ENCODE data around the gene CRB2.

The CRB2 gene

DNA sequence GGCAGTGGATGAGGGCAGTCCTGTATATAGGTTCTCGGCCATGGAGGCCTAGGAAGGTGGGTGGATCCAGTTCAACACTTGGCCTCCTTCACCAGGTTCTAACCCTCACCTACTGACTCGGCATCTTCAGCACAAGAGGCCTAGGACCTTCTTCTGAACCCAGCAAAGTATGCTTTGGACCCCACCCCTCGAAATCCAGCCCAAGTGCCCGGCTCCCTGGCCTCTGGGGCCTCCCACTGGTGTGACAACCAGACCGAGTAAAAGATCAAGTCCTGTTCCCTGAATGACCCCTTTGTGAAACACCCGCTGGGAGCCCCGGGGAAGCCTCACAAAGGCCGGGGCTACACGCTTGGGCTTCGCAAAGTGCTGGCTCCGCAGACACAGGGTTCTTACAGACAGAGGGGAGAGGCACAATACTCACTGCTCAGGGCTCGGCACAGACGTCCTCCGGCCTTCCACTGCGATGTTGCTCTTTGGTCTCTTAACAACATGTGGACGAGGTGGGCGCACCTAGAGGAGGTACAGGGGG lies 47.0 kb downstream of the CRB2 start:
- no peak for DNase-seq (ENCODE audit: low read depth)

DNA sequence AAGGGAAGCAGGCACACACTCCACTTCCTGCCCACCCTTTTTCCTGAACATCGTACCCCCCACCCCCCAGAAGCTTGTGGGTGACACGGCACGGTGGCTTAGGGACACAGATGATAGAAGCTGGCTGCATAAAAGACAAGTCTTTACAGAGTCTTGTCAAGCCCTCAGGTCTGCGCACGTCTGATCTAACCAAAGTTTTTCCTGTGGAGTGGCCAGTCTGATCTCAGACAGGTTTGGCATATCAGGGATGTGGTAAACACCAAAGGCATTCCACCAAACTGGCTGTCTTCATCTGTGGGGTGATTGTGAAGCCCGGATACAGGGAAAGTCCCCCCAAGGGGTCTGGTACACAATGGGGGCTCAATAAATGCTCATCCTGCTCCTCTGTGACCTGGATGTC lies 50.0 kb downstream of the CRB2 start:
- DNase-seq (ENCODE audit: low read depth) = no peak

- DNase-seq (ENCODE audit: low read depth) = no peak
These were observed 50.8 kb downstream of the CRB2 start for GRCh38 chr9:123406691-123407216.

DNA sequence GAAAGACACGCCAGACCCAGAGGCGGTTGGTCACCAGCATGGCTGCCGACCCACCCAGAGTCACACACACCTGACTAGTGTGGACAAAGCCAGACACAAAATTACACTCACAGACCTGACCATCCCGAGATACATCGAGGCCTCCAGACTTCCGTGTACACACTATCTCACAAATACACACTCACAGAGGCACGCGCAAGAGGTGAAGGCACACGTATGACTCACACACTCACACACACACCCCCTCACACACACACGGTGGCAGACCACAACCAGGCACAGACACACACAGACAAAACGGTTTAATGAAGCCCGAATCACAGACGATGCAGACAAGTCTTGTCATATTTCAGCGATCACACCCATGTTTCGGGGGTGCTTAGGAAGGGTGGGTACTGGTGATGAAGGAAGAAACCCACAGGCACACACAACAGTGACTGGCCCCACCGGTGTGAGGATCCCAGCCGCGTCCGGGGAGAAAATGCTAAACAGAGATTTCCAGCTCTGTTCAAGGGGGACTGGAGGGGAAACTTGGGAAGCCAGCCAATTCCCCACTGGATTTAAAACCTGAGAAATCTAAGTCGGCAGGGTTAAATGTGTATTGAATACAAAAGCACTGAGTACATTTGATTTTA lies 51.3 kb downstream of the CRB2 start:
- DNase-seq (ENCODE audit: low read depth) = no peak

DNA sequence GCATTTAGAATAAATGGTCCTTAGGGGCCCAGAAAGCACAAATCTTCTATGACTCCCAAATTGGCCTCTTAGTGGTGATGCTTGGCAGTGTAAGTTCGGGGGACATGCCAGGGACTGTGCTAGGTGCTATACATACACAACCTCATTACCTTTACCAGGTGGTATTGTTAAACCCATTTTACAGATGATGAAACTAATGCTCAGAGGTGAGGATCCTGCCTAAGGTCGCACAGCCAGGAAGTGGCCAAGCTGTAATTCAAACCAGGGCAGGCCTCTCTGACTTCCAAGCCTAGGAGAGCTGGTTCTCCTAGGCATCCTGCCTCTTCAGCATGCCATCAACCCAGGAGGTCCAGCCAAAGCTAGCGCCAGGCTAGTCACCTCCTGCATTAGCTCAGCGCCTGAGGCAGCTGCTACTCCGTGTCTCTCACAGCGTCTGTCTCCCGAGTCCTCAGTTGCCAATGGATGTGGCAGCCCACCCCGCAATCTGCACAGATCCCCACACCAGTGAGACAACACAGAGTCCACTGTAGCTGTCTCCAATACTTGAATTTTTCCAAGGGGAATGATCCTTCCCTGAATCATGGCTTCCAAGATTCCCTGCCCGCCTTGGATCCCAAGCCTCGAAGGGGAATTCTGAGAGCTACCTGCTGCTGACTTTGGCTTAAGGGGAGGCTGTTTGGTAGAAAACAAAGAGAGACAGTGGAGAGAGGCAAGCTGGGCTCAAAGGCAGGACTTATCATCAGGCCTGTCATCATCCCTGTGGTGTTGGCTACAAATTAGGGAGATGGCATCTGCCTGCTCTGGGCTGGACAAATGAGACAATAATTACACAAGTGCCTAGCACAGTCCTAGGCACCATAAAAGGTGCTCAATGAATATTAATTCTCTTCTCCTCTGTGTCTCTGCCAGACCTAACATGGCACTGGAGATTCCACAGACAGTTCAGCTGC lies 52.6 kb downstream of the CRB2 start:
- DNase-seq (ENCODE audit: low read depth) = no peak

GRCh38 chr9:123410281-123410910 lies 54.4 kb downstream of the CRB2 start:
- no peak for DNase-seq (ENCODE audit: low read depth)

DNA sequence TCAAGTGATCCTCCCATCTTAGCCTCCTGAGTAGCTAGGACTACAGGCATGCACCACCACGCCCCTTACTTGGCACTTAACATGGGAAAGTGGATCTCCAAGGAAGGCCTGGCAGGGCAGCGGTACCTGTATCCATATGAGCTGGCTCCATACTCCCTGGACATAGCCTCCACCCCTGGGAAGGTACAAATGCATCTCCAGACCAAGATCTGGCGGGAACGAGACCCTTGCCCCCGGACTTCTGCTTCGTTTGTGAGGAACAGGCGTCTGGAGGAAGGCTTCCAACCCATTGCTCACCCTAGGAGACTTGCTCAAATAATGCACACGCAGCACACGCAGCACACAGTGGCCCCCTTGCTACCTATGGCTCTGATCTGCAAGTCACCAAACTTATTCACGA lies 55.2 kb downstream of the CRB2 start:
- DNase-seq (ENCODE audit: low read depth) = no peak

DNA sequence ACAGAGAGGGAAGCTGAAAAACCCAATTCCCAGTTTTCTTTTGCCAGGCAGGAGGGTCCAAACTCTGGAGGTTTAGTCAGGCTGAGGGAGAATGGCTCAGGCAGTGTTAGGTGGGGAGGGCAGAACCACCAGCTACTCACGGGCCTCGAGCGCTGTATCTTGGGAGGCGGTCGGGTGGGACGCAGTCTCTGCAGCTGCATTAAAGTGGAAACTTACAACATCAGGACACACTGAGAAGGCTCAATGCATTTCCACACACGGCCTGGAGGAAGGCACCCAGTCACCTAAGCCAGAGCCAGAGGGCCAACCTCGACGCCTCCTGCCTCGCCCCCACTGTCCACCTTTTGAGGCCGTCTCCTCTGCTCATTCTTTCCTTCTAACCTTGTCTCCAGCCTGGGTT lies 55.6 kb downstream of the CRB2 start:
- no peak for DNase-seq (ENCODE audit: low read depth)

DNA sequence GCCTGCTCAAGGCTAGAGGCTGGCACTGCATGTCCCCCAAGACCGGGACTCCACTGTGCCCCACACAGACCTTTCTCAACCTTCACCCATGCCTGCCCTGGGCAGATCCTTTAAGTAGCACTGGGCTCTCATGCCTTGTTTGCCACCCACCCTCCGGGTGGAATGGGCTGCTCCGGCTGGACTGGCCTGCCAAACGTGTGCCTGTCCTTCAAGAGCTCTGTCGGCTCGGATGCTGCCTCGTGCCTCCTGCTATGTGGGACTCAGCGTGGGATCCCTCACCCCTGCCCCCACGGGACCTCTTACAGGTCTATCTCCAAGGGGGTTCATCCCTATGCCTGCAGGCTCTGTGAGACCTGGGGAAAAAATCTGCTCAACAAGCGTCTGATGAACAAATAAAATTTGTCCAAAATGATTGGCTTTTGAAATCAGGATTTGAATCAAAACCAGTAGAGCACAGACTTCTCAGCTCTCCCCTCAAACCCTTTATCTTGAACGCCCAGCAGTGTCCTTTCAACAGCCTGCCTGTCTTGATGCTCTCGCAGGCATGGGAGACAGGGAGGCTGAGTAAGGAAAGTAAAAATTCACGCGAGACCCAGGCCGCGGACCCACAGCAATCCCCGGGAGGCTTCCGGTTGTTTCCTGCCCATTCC lies 56.3 kb downstream of the CRB2 start:
- DNase-seq (ENCODE audit: low read depth) = no peak

DNA sequence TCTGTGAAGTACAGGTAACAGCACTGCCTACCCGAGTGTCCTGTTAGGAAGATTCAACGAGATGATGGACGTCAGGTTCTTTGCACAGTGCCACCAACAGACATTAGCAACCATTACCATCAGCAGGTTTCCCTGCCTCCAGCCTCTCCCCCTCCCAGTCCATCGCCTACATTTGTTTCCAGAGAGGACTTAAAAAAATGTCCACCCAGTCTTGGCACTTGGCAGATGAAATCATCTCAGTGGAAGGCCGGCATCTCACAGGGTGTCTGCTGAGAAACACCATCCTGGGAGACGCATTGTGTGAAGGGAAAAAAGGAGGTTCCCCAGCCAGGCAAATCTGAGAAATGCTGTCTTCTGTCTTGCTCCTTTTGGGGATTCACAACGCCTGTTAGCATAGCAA lies 58.2 kb downstream of the CRB2 start:
- no peak for DNase-seq (ENCODE audit: low read depth)

DNA sequence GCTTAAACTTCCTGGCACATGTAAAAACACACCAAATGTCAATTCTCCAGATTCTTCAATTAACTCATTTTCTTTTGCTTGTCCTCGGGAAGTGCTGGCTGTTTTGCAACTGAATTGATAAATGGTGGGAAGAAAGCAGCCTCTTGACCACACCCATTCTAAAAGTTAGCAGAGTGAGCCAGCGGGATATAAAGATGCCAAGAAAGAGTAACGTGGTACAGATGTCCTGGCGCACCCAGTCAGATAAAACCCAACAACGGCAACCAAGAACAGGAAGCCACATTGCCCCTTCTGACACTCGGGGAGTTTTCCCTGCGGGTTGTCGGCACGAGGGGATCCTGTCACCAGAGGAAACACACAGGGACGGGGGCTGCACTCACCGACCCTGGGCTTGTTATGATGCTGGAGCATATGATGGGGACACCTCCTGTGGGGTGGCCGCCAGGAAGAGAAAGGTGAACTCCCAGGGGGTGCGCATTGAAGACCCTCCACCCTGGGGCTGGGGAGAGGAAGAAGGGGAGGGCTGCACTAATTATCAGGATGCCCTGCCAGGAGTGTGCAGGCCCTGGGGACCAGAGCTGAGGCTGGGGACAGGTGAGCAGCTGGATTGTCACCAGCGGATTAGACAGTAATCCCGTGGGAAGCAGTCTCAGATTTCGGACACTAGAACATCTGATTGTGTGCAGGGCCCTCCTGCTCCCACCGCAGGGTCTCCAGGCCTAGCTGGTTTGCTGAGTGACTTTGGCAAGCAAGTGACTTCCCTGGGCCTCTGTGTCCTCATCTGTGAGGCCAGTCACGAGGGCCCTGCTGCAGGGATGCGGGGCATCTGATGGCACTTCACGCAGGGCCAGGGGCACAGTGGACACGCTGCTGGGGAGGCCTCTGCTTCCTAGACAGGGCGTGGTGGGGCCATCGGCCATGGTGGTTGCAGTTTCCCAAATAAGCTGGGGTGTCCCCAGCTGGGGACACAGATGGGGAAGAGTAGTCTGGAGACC lies 59.2 kb downstream of the CRB2 start:
- no peak for DNase-seq (ENCODE audit: low read depth)

DNA sequence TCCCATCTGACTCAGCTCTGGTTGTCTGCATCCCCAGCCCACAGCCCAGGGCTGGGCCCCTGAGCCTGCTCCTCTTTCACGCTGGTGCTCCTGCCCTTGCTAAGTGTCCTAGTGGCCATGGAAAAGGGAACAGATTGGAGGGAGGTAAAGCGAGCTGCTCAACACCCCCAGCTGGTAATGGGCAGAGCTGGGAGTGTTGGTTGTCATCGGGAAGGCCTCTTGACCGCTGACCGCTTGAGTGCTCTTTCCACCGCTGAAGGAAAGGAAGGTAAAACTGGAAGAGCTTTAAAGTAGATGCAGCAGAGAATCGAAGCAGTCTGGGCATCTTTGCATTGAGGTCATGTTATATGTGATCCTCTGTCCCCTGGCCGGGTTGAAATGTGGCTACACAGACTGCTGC lies 60.2 kb downstream of the CRB2 start:
- no peak for DNase-seq (ENCODE audit: low read depth)

DNA sequence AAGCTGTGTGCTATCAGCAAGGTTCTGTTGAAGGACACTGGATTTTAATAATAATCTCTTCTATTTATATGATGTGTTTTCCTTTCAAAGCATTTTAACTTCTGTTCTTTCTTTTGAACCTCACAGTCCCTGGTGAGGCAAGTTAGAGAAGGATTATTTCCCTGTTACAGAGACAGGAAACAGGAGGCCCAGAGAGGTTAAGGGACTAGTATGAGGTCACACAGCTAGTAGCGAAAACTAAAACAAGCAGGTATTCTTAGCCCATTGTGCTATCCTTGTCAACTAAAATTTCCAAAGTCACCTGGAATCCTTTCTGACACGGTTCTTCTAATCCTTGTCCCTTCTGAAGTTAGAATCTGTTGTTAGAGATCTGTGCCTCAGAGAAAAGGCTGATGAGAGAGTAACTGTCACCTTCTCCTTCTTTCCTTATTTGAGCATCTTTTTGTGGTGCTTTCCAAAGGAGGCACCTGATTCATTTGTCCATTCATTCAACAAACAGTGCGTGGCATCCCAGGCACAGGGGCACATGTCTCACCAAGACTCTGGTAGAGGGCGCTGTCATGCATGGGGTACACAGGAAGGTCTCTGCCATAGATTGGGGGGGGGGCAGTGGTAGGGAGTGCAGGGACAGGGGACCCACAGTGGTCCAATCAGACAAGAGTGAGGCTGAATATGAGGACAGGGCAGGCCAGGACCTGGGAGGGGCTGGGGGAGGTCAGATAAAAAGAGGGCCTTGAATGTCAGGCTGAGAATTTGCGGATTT lies 61.5 kb downstream of the CRB2 start:
- no peak for DNase-seq (ENCODE audit: low read depth)

GRCh38 chr9:123418052-123418430 lies 62.0 kb downstream of the CRB2 start:
- DNase-seq (ENCODE audit: low read depth) = no peak

- DNase-seq (ENCODE audit: low read depth) = no peak
These were observed 62.5 kb downstream of the CRB2 start for GRCh38 chr9:123418506-123418905.

- DNase-seq (ENCODE audit: low read depth) = no peak
These were observed 63.1 kb downstream of the CRB2 start for GRCh38 chr9:123419091-123419490.

DNA sequence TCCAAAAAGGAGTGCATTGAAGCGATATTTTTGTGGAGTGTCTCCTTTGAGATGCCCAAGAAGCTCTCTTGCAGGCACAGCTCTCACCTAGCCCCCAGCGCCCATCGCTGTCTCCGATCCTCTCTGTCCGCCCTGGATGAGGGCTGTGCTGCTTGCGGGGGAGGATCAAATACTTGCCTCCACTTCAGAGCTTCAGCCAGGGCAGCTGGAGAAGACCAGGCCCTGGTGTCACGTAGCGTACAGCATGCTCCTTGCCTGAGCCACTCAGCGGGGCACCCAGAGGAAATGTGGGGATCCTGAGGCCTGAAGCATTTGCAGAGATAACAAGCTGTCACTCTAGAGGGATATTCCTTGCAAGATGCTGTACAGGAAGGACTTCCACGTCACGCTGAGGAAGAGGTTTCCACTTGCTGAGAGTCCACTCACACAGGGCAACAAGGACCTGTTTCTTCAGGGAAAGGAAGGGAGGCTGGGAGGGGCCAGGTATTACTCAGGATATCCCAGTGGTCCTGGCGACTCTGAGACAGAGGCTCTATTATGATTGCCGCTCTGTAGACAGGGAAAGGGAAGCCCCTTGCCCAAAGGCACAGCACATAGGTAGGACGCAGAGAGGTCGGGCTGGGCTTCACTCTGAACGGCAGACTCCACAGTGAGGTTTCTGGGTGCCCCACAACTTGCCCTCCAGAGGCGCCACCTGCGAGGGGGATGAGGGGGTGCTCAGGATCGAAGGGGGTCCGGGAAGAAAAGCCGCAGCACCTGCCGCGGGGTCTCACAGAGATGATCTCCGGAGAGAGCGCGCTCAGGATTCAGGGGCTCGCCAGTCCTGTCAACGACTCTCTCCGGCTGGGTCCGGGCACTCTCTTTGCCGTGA lies 64.0 kb downstream of the CRB2 start:
- DNase-seq (ENCODE audit: low read depth) = no peak

GRCh38 chr9:123420592-123421111 lies 64.7 kb downstream of the CRB2 start:
- no peak for DNase-seq (ENCODE audit: low read depth)

DNA sequence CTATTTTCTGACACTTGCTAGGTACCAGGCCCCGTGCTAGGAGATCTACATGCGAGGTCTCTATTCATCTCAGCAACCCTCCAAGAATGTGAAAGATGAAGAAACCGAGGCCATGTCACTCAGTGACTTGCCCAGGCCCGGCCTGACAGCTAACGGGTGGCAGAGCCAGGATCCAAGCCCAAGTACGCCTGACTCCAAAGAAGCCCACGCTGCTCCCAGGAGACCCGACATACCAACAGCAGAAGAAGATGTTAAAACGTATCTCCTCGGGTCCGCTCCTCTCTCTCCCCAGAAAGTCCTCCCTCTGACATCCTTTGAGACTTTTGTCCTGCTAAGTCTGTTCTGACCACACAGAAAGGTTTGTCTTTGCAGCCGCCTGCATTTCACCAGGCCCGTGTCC lies 65.2 kb downstream of the CRB2 start:
- DNase-seq (ENCODE audit: low read depth) = no peak

All from activated T-helper 1 cell treated with Interleukin-2 at 50 U/mL for 16 hours (primary cell).